ENCODE results near the gene MYOG.

The MYOG gene

GRCh38 chr1:203090421-203091198, 4.8 kb upstream of the MYOG start:
- no peak for DNase-seq

- DNase-seq: peak; percentile 28
Observed at GRCh38 chr1:203089651-203090045, 3.8 kb upstream of the MYOG start.

GRCh38 chr1:203089001-203089650, 3.3 kb upstream of the MYOG start:
- no peak for DNase-seq

GRCh38 chr1:203088441-203088840, 2.6 kb upstream of the MYOG start:
- no peak for DNase-seq

GRCh38 chr1:203086992-203087763, 1.4 kb upstream of the MYOG start:
- no peak for DNase-seq

GRCh38 chr1:203084588-203085527, 954 bp downstream of the MYOG start:
- no peak for DNase-seq

GRCh38 chr1:203083463-203083921, 2.3 kb downstream of the MYOG start:
- DNase-seq: no peak

GRCh38 chr1:203082571-203083462, 3.0 kb downstream of the MYOG start:
- DNase-seq: no peak

GRCh38 chr1:203082231-203082505, 3.6 kb downstream of the MYOG start:
- no peak for DNase-seq

GRCh38 chr1:203081465-203082230, 4.2 kb downstream of the MYOG start:
- DNase-seq: no peak

GRCh38 chr1:203080456-203080855, 5.4 kb downstream of the MYOG start:
- no peak for DNase-seq

GRCh38 chr1:203078478-203078877, 7.3 kb downstream of the MYOG start:
- DNase-seq: no peak

GRCh38 chr1:203077956-203078355, 7.9 kb downstream of the MYOG start:
- no peak for DNase-seq

- DNase-seq: no peak
Observed at GRCh38 chr1:203077367-203077766, 8.4 kb downstream of the MYOG start.

GRCh38 chr1:203076031-203076511, 9.7 kb downstream of the MYOG start:
- no peak for DNase-seq

GRCh38 chr1:203075236-203076030, 10.4 kb downstream of the MYOG start:
- DNase-seq: no peak

- no peak for DNase-seq
Observed at GRCh38 chr1:203074610-203075009, 11.2 kb downstream of the MYOG start.

GRCh38 chr1:203073469-203073868, 12.3 kb downstream of the MYOG start:
- no peak for DNase-seq

- DNase-seq: no peak
Observed at GRCh38 chr1:203072911-203073310, 12.9 kb downstream of the MYOG start.
